GM19397 (cell line): ENCODE data around the gene LENG8.
"Not testable (repeated sequence)": the region's sequence is repeated elsewhere in the genome, so short reads cannot be mapped to it uniquely, and the experiment has no call there.

ENCODE experiments used
- ATAC-seq: cut with Tn5 transposase; IDR thresholded peaks from one replicate; pipeline ENCODE4 v1.9.1; 2021; ENCODE audit warnings: mild to moderate bottlenecking, moderate library complexity; ENCODE audit not compliant: unreplicated experiment

LENG8 gene

GRCh38 chr19:54509200-54509940 lies 60.4 kb downstream of the LENG8 start:
- not testable (repeated sequence) for ATAC-seq
